GM23338 (cell line): Measurements from ENCODE around the gene SAA1. TPM values are rescaled to one million over a fixed set of nuclear protein-coding genes. Genes with fewer than 3 reads are reported as not detected.

ENCODE experiments used
- ATAC-seq: fragments of 200-7000 bp; cut with Tn5 transposase; 3 replicates; pipeline ENCODE4 v1.9.1; 2020
- DNase-seq: peaks from one replicate; pipeline ENCODE4 v3.0.0-alpha.2; 2015; ENCODE audit warnings: low spot score
- H2AFZ ChIP-seq: fragments of 200-600 bp; sonication (generic); 2 replicates; pipeline ENCODE4 v1.8.0; 2016; ENCODE audit warnings: antibody characterized with exemption, mild to moderate bottlenecking, moderate library complexity
- H3F3A ChIP-seq: fragments of 200-600 bp; sonication (generic); replicated peaks from 2 replicates; pipeline ENCODE4 v1.8.0; 2017; ENCODE audit warnings: antibody characterized with exemption, mixed run types, low read depth
- H3K27ac ChIP-seq: fragments of 200-600 bp; sonication (generic); 2 replicates; pipeline ENCODE4 v1.6.1; 2016; ENCODE audit warnings: low read depth
- H3K27me3 ChIP-seq: fragments of 200-600 bp; sonication (generic); 2 replicates; pipeline ENCODE4 v1.8.0; 2016; ENCODE audit warnings: mild to moderate bottlenecking, mixed run types, moderate library complexity; ENCODE audit not compliant: insufficient read depth
- H3K36me3 ChIP-seq: fragments of 200-600 bp; sonication (generic); 2 replicates; pipeline ENCODE4 v1.8.0; 2016; ENCODE audit warnings: mild to moderate bottlenecking; ENCODE audit not compliant: insufficient read depth
- H3K4me1 ChIP-seq: fragments of 200-600 bp; sonication (generic); 2 replicates; pipeline ENCODE4 v1.8.0; 2016; ENCODE audit warnings: mild to moderate bottlenecking, moderate library complexity; ENCODE audit not compliant: insufficient read depth
- H3K4me2 ChIP-seq: fragments of 200-600 bp; sonication (generic); 2 replicates; pipeline ENCODE4 v1.7.1; 2017; ENCODE audit warnings: mixed run types
- H3K4me3 ChIP-seq: fragments of 200-600 bp; sonication (generic); 2 replicates; pipeline ENCODE4 v1.6.1; 2016; ENCODE audit warnings: mixed run types
- H3K79me2 ChIP-seq: fragments of 200-600 bp; sonication (generic); replicated peaks from 2 replicates; pipeline ENCODE4 v1.8.0; 2017; ENCODE audit warnings: mild to moderate bottlenecking; ENCODE audit not compliant: insufficient read depth
- H3K9me2 ChIP-seq: fragments of 200-600 bp; sonication (generic); 2 replicates; pipeline ENCODE4 v1.8.0; 2017; ENCODE audit not compliant: insufficient read depth
- H4K20me1 ChIP-seq: fragments of 200-600 bp; sonication (generic); replicated peaks from 2 replicates; pipeline ENCODE4 v1.8.0; 2017; ENCODE audit warnings: mild to moderate bottlenecking; ENCODE audit not compliant: insufficient read depth
- H3K27ac Mint-ChIP-seq: 2 replicates; pipeline ENCODE4 v1.8.0; 2020; ENCODE audit warnings: inconsistent platforms, mild to moderate bottlenecking, moderate library complexity, mixed read lengths
- H3K27me3 Mint-ChIP-seq: 3 replicates; pipeline ENCODE4 v1.8.0; 2022; ENCODE audit warnings: low read depth, mild to moderate bottlenecking, moderate library complexity, mixed read lengths, inconsistent platforms; ENCODE audit not compliant: insufficient read depth, poor library complexity
- H3K36me3 Mint-ChIP-seq: 3 replicates; pipeline ENCODE4 v1.8.0; 2021; ENCODE audit warnings: low read depth, mild to moderate bottlenecking, inconsistent platforms, moderate library complexity, mixed read lengths
- H3K4me1 Mint-ChIP-seq: 3 replicates; pipeline ENCODE4 v1.8.0; 2020; ENCODE audit warnings: mild to moderate bottlenecking, inconsistent platforms, mixed read lengths
- H3K4me3 Mint-ChIP-seq: 3 replicates; pipeline ENCODE4 v1.8.0; 2021; ENCODE audit warnings: moderate library complexity, mild to moderate bottlenecking, inconsistent platforms, mixed read lengths
- H3K9me3 Mint-ChIP-seq: 3 replicates; pipeline ENCODE4 v1.8.0; 2020; ENCODE audit warnings: moderate library complexity, mild to moderate bottlenecking, inconsistent platforms, mixed read lengths
- EZH2 ChIP-seq: fragments of 200-600 bp; sonication (generic); IDR thresholded peaks from one replicate; pipeline ENCODE4 v1.8.0; 2017; ENCODE audit warnings: antibody characterized with exemption, mild to moderate bottlenecking, low read depth; ENCODE audit not compliant: unreplicated experiment
- JUNB ChIP-seq: IDR thresholded peaks from one replicate; pipeline ENCODE4 v1.6.1; 2016; ENCODE audit warnings: antibody characterized with exemption; ENCODE audit not compliant: unreplicated experiment
- NANOG ChIP-seq: IDR thresholded peaks from 2 replicates; pipeline ENCODE4 v1.6.1; 2016; ENCODE audit warnings: antibody characterized with exemption, borderline replicate concordance
- POLR2AphosphoS5 ChIP-seq: IDR thresholded peaks from 2 replicates; pipeline ENCODE4 v1.6.1; 2016; ENCODE audit warnings: antibody characterized with exemption, low read depth
- polyA plus RNA-seq: library from polyadenylated mRNA; unstranded; fragments of >200 nt; fragmentation: Nextera tagmentation; extraction: Ambion mirVana; gene quantifications from 2 replicates; pipeline ENCODE4 v1.2.1, GENCODE V29; 2016
- total RNA-seq: library from RNA; depleted of rRNA; stranded (reverse); fragments of >200 nt; shearing (Covaris generic); gene quantifications from 2 replicates; pipeline ENCODE4 v1.2.3, GENCODE V29; 2014
- TF ChIP-seq, protein P1 (sequence below): fragments of 250-450 bp; sonication (Bioruptor Pico); IDR thresholded peaks from 2 replicates; pipeline ENCODE4 v1.5.0; 2020; ENCODE audit warnings: mild to moderate bottlenecking, moderate library complexity
- TF ChIP-seq, protein P2 (sequence below): IDR thresholded peaks from one replicate; pipeline ENCODE4 v1.6.1; 2018; ENCODE audit warnings: antibody characterized with exemption; ENCODE audit not compliant: unreplicated experiment

The SAA1 gene
- total and polyA plus RNA-seq, 2 experiments from 2014 or later, result not detected

DNA sequence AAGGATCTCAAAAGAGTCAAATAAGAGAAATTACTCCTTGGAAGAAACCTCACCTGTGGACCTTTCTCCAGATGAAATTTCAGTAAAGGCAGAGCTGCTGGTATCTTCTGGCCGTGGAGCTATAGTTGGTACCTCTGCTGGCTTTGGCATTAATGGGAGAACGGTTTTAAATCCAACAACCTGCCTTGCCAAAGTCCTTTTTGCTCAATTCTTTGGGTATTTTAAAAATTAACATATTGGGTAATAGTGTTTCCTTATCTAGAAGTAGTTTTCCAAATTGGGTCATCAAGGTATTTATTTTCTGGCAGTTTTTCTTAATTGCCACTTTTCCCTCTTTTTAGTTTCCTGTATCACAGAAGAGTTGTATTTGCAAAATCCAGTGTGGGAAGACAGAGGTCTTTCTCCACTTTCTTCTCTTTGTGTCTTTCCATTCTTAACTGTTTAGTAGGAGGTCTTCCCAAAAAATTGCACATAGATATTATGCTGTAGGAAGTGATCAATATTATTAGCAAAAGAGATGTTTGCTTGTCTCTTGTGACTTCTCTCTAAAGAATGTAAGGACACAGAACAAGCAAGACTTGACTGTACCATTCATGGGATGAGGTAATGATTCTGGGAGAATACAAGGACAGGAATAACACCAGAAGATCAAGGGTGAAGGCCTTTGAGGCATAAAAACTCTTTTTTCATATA is 29.3 kb upstream of the SAA1 start, which contains the start of gene SAA4 (continued):
- TF ChIP-seq, protein P1, sequence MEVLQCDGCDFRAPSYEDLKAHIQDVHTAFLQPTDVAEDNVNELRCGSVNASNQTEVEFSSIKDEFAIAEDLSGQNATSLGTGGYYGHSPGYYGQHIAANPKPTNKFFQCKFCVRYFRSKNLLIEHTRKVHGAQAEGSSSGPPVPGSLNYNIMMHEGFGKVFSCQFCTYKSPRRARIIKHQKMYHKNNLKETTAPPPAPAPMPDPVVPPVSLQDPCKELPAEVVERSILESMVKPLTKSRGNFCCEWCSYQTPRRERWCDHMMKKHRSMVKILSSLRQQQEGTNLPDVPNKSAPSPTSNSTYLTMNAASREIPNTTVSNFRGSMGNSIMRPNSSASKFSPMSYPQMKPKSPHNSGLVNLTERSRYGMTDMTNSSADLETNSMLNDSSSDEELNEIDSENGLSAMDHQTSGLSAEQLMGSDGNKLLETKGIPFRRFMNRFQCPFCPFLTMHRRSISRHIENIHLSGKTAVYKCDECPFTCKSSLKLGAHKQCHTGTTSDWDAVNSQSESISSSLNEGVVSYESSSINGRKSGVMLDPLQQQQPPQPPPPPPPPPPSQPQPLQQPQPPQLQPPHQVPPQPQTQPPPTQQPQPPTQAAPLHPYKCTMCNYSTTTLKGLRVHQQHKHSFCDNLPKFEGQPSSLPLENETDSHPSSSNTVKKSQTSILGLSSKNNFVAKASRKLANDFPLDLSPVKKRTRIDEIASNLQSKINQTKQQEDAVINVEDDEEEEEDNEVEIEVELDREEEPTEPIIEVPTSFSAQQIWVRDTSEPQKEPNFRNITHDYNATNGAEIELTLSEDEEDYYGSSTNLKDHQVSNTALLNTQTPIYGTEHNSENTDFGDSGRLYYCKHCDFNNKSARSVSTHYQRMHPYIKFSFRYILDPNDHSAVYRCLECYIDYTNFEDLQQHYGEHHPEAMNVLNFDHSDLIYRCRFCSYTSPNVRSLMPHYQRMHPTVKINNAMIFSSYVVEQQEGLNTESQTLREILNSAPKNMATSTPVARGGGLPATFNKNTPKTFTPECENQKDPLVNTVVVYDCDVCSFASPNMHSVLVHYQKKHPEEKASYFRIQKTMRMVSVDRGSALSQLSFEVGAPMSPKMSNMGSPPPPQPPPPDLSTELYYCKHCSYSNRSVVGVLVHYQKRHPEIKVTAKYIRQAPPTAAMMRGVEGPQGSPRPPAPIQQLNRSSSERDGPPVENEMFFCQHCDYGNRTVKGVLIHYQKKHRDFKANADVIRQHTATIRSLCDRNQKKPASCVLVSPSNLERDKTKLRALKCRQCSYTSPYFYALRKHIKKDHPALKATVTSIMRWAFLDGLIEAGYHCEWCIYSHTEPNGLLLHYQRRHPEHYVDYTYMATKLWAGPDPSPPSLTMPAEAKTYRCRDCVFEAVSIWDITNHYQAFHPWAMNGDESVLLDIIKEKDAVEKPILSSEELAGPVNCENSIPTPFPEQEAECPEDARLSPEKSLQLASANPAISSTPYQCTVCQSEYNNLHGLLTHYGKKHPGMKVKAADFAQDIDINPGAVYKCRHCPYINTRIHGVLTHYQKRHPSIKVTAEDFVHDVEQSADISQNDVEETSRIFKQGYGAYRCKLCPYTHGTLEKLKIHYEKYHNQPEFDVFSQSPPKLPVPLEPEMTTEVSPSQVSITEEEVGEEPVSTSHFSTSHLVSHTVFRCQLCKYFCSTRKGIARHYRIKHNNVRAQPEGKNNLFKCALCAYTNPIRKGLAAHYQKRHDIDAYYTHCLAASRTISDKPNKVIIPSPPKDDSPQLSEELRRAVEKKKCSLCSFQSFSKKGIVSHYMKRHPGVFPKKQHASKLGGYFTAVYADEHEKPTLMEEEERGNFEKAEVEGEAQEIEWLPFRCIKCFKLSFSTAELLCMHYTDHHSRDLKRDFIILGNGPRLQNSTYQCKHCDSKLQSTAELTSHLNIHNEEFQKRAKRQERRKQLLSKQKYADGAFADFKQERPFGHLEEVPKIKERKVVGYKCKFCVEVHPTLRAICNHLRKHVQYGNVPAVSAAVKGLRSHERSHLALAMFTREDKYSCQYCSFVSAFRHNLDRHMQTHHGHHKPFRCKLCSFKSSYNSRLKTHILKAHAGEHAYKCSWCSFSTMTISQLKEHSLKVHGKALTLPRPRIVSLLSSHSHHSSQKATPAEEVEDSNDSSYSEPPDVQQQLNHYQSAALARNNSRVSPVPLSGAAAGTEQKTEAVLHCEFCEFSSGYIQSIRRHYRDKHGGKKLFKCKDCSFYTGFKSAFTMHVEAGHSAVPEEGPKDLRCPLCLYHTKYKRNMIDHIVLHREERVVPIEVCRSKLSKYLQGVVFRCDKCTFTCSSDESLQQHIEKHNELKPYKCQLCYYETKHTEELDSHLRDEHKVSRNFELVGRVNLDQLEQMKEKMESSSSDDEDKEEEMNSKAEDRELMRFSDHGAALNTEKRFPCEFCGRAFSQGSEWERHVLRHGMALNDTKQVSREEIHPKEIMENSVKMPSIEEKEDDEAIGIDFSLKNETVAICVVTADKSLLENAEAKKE (CRISPR knock-in tag), result no peak
- TF ChIP-seq EZH2 (no peak), POLR2AphosphoS5 (no peak), JUNB (no peak)

GRCh38 chr11:18239655-18240054 is 26.4 kb upstream of the SAA1 start:
- Histone ChIP-seq H3K27me3 (no peaks in the 10 kb centered on the region), H3K4me1 (no peaks in the 10 kb centered on the region), H3K4me2 (no peak overlapping the region), H2AFZ (no peak overlapping the region), H3K36me3 (no peaks in the 10 kb centered on the region), H4K20me1 (no peaks in the 10 kb centered on the region), H3F3A (no peaks in the 10 kb centered on the region), H3K27ac (no peak overlapping the region), H3K4me3 (no peak overlapping the region), H3K9me2 (no peaks in the 10 kb centered on the region), H3K79me2 (no peaks in the 10 kb centered on the region)
- ATAC-seq, result no peak
- no peaks in the 10 kb centered on the region for H3K36me3 Mint-ChIP-seq
- no peaks in the 10 kb centered on the region for H3K4me1 Mint-ChIP-seq
- H3K27ac Mint-ChIP-seq, result no peak overlapping the region
- DNase-seq, result no peak
- H3K27me3 Mint-ChIP-seq, result peaks cover 8% of the 10 kb centered on the region
- no peak overlapping the region for H3K4me3 Mint-ChIP-seq
- peaks cover 2% of the 10 kb centered on the region; the same call in 2 of the 3 replicates for H3K9me3 Mint-ChIP-seq
- TF ChIP-seq, protein P2, sequence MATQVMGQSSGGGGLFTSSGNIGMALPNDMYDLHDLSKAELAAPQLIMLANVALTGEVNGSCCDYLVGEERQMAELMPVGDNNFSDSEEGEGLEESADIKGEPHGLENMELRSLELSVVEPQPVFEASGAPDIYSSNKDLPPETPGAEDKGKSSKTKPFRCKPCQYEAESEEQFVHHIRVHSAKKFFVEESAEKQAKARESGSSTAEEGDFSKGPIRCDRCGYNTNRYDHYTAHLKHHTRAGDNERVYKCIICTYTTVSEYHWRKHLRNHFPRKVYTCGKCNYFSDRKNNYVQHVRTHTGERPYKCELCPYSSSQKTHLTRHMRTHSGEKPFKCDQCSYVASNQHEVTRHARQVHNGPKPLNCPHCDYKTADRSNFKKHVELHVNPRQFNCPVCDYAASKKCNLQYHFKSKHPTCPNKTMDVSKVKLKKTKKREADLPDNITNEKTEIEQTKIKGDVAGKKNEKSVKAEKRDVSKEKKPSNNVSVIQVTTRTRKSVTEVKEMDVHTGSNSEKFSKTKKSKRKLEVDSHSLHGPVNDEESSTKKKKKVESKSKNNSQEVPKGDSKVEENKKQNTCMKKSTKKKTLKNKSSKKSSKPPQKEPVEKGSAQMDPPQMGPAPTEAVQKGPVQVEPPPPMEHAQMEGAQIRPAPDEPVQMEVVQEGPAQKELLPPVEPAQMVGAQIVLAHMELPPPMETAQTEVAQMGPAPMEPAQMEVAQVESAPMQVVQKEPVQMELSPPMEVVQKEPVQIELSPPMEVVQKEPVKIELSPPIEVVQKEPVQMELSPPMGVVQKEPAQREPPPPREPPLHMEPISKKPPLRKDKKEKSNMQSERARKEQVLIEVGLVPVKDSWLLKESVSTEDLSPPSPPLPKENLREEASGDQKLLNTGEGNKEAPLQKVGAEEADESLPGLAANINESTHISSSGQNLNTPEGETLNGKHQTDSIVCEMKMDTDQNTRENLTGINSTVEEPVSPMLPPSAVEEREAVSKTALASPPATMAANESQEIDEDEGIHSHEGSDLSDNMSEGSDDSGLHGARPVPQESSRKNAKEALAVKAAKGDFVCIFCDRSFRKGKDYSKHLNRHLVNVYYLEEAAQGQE, result no peak
- TF ChIP-seq NANOG, result no peak
- TF ChIP-seq EZH2, result no peak
